ENCODE data around the gene ZNF280A.
A peak's percentile ranks its signal among the peaks of the same experiment; 100 is the strongest.
"Not testable (repeated sequence)": the region's sequence is repeated elsewhere in the genome, so short reads cannot be mapped to it uniquely, and the experiment has no call there.

Gene ZNF280A

GRCh38 chr22:22508274-22509176, 11.5 kb downstream of the ZNF280A start, which contains the start of gene ZNF280B:
ZNF280B (minus strand) TSS chr22:22508742; CDS start chr22:22489398, 19,344 bp downstream.
- no peak for TF ChIP-seq POLR2A (IDR thresholded peaks at IDR 0.05; ENCODE audit: extremely low read depth, insufficient read length)
- TF ChIP-seq MAX (IDR thresholded peaks at IDR 0.05; ENCODE audit: low read depth, low read length): peak; percentile 36; the same call in 1 of the 2 replicates
- TF ChIP-seq CTCF (IDR thresholded peaks at IDR 0.05; ENCODE audit: low read depth, low read length): peak; percentile 28
- 0 out of 2 replicates have a peak, but pooled peaks have one; percentile 14 for TF ChIP-seq MYC (IDR thresholded peaks at IDR 0.05; ENCODE audit: low read depth, low read length)
- DNase-seq (ENCODE audit: low read depth): peak; percentile 88
- H3K4me3 ChIP-seq (ENCODE audit: low read depth, low read length): peak within 1 kb of the TSS; percentile 70

- H3K4me3 ChIP-seq (ENCODE audit: low read depth, low read length): peak overlapping the region; percentile 70
- TF ChIP-seq MYC (IDR thresholded peaks at IDR 0.05; ENCODE audit: low read depth, low read length): no peak
- peak; percentile 14 for DNase-seq (ENCODE audit: low read depth)
Observed at GRCh38 chr22:22507743-22508273, 12.3 kb downstream of the ZNF280A start.

- TF ChIP-seq MYC (IDR thresholded peaks at IDR 0.05; ENCODE audit: low read depth, low read length) (no peak), MAX (IDR thresholded peaks at IDR 0.05; ENCODE audit: low read depth, low read length) (no peak), POLR2A (IDR thresholded peaks at IDR 0.05; ENCODE audit: extremely low read depth, insufficient read length) (no peak), CTCF (IDR thresholded peaks at IDR 0.05; ENCODE audit: low read depth, low read length) (no peak)
- DNase-seq (ENCODE audit: low read depth): no peak
- H3K4me3 ChIP-seq (ENCODE audit: low read depth, low read length): no peak overlapping the region
Observed at GRCh38 chr22:22506736-22507135, 13.3 kb downstream of the ZNF280A start.

GRCh38 chr22:22498267-22498666, 21.8 kb downstream of the ZNF280A start:
- TF ChIP-seq POLR2A (IDR thresholded peaks at IDR 0.05; ENCODE audit: extremely low read depth, insufficient read length) (no peak), MYC (IDR thresholded peaks at IDR 0.05; ENCODE audit: low read depth, low read length) (no peak), MAX (IDR thresholded peaks at IDR 0.05; ENCODE audit: low read depth, low read length) (no peak), CTCF (IDR thresholded peaks at IDR 0.05; ENCODE audit: low read depth, low read length) (no peak)
- DNase-seq (ENCODE audit: low read depth): no peak
- H3K4me3 ChIP-seq (ENCODE audit: low read depth, low read length): no peak overlapping the region

- not testable (repeated sequence) for H3K4me3 ChIP-seq (ENCODE audit: low read depth, low read length); DNase-seq (ENCODE audit: low read depth)
Observed at GRCh38 chr22:22491589-22491988, 28.5 kb downstream of the ZNF280A start.

- DNase-seq (ENCODE audit: low read depth): no peak
- no peak overlapping the region for H3K4me3 ChIP-seq (ENCODE audit: low read depth, low read length)
- TF ChIP-seq CTCF (IDR thresholded peaks at IDR 0.05; ENCODE audit: low read depth, low read length): no peak
- TF ChIP-seq MYC (IDR thresholded peaks at IDR 0.05; ENCODE audit: low read depth, low read length): no peak
- TF ChIP-seq POLR2A (IDR thresholded peaks at IDR 0.05; ENCODE audit: extremely low read depth, insufficient read length): no peak
Observed at GRCh38 chr22:22488736-22489135, 31.3 kb downstream of the ZNF280A start.
